Ovary (tissue), 9 donors: Measurements from ENCODE around the gene RPS5. TPM values are rescaled to one million over a fixed set of nuclear protein-coding genes. Genes with fewer than 3 reads are reported as not detected.

Experiments
- DNase-seq, 5 donors: peaks; one replicate each; pipeline ENCODE4 v3.0.0-alpha.2; 2019 to 2020
- H3K27ac ChIP-seq, 2 donors: fragments of 200-600 bp; one replicate each; pipeline versions ENCODE4 v1.5.1 to v1.8.0; 2019 to 2022
- H3K27me3 ChIP-seq: fragments of 200-600 bp; one replicate; pipeline ENCODE4 v1.8.0; 2022
- H3K36me3 ChIP-seq: fragments of 200-600 bp; sonication (generic); one replicate; pipeline ENCODE4 v1.5.1; 2019
- H3K4me1 ChIP-seq: one replicate; pipeline ENCODE4 v1.8.1; 2013; ENCODE audit warnings: mild to moderate bottlenecking, moderate library complexity; ENCODE audit not compliant: insufficient read depth
- H3K4me3 ChIP-seq: fragments of 200-600 bp; sonication (generic); one replicate; pipeline ENCODE4 v1.5.1; 2017
- H3K9me3 ChIP-seq, 2 donors: fragments of 200-600 bp in 1 of 2; sonication (generic) in 1 of 2; one replicate each; pipeline versions ENCODE4 v1.5.1 to v1.8.1; 2013 to 2019; ENCODE audit warnings: mild to moderate bottlenecking in 1 of 2, moderate library complexity in 1 of 2
- EP300 ChIP-seq: sonication (generic); formaldehyde crosslinking; IDR thresholded peaks from one replicate; pipeline ENCODE4 v1.6.1; 2017; ENCODE audit warnings: antibody characterized with exemption
- POLR2A ChIP-seq: fragments of 450-650 bp; IDR thresholded peaks from one replicate; pipeline ENCODE4 v1.6.1; 2017; ENCODE audit warnings: antibody characterized with exemption, mild to moderate bottlenecking, moderate library complexity
- WGBS, 3 donors: extraction: QIAGEN DNeasy Blood & Tissue Kit in 1 of 3; methylation state at CpG; one replicate each; pipeline versions ENCODE4 v1.1.5 to v1.1.7; 2013 to 2017; 5-methylcytosine and 5-hydroxymethylcytosine counted together
- intact Hi-C, 4 donors: fragments of 100-400 bp; cut with DNase I; formaldehyde crosslinking; loops; one replicate each; pipeline versions ENCODE4 v1.11.0 to v1.15.1; 2022 to 2023
- polyA plus RNA-seq, 2 donors: library from polyadenylated mRNA; stranded (reverse); fragments of 200-250 nt in 1 of 2; fragments of 350-450 nt in 1 of 2; fragmentation: Illumina TruSeq in 1 of 2; extraction: RNeasy Lipid Tissue Mini Kit (QIAGEN cat#74804) in 1 of 2; gene quantifications; one replicate each; pipeline ENCODE4 v1.2.3, GENCODE V29; 2013 to 2014
- total RNA-seq, 7 donors: library from RNA; depleted of rRNA in 2 of 7; stranded (reverse); fragments of >200 nt in 2 of 7; fragmentation: NEBNext Ultra II Directional in 3 of 7; extraction: Animal tissue kit (Norgen Biotek cat#: 25700) in 3 of 7; gene quantifications; one replicate each; pipeline versions ENCODE4 v1.1.0 to v1.2.4, GENCODE V29; 2016 to 2023
- TF ChIP-seq, protein P1 (sequence below), 3 donors: fragments of 450-650 bp in 2 of 3; fragments of 200-600 bp in 1 of 3; IDR thresholded peaks; one replicate each; pipeline versions ENCODE4 v1.5.1 to v1.8.0; 2016 to 2022; ENCODE audit warnings: antibody characterized with exemption in 3 of 3, mild to moderate bottlenecking in 1 of 3
- donor health status: DM: no; HTN: no; CAD: no; lungs with moderate emphysema.
- donor health status: DM: no; HTN: no; CAD: no.
- donor health status: Bipolar disorder and iron deficiency.
- donor health status: DM: yes; HTN: yes; CAD: no.
- donor health status: DM: no; HTN: no; CAD: no.
- donor health status: DM: yes; HTN: yes; CAD: no.

The RPS5 gene
- total and polyA plus RNA-seq, 9 donors, result 715 to 5,180 (median 2,346) TPM

GRCh38 chr19:58353717-58354477 is 33.2 kb upstream of the RPS5 start:
- WGBS, 3 donors, result 83 to 92% (median 87%) methylated on average over 15 of the region's 15 CpGs
- no peaks in the 10 kb centered on the region for H3K36me3 ChIP-seq
- no peak overlapping the region for H3K4me3 ChIP-seq
- H3K27me3 ChIP-seq, result no peaks in the 10 kb centered on the region
- DNase-seq, result no peak
- intact Hi-C loops, result no loop called here
- H3K4me1 ChIP-seq, result no peaks in the 10 kb centered on the region
- TF ChIP-seq POLR2A, result no peak
- TF ChIP-seq, protein P1, sequence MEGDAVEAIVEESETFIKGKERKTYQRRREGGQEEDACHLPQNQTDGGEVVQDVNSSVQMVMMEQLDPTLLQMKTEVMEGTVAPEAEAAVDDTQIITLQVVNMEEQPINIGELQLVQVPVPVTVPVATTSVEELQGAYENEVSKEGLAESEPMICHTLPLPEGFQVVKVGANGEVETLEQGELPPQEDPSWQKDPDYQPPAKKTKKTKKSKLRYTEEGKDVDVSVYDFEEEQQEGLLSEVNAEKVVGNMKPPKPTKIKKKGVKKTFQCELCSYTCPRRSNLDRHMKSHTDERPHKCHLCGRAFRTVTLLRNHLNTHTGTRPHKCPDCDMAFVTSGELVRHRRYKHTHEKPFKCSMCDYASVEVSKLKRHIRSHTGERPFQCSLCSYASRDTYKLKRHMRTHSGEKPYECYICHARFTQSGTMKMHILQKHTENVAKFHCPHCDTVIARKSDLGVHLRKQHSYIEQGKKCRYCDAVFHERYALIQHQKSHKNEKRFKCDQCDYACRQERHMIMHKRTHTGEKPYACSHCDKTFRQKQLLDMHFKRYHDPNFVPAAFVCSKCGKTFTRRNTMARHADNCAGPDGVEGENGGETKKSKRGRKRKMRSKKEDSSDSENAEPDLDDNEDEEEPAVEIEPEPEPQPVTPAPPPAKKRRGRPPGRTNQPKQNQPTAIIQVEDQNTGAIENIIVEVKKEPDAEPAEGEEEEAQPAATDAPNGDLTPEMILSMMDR (IDR thresholded peaks at IDR 0.05), result no peak
- TF ChIP-seq EP300, result no peak
- no peaks in the 10 kb centered on the region for H3K9me3 ChIP-seq
- no peak overlapping the region for H3K27ac ChIP-seq

DNA sequence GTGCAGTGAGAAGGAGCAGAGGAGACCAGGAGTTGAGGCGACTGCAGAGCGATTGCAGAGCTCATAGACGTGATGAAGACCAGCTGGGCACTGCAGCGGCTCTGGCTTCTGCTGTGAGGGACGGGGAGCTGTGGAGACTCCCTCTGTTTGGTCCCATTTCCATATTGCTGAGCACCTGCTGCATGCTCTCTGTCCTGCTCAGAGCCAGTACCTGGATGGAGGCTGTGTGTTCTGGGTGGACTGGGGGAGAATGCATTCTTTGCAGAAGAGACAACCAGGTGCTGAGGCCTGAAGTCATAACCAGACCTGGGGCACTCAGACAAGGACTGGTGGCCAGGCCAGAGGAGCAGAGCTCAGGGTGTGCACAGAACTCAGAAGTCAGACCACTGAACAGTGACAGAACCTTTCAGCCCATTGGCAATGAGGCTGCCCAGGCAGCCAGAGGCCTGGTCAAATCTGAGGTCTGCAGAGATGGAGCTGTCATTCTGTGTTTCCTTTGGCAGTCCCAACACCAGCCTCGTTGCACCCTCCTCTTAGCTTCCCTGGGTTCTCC is 32.5 kb upstream of the RPS5 start:
- no peak for TF ChIP-seq POLR2A
- TF ChIP-seq EP300, result no peak
- TF ChIP-seq, protein P1 (IDR thresholded peaks at IDR 0.05), result no peak
- no peaks in the 10 kb centered on the region for H3K9me3 ChIP-seq
- H3K27me3 ChIP-seq, result no peaks in the 10 kb centered on the region
- DNase-seq, result no peak
- no peaks in the 10 kb centered on the region for H3K4me1 ChIP-seq
- no peaks in the 10 kb centered on the region for H3K36me3 ChIP-seq
- intact Hi-C loops, result no loop called here
- H3K4me3 ChIP-seq, result no peak overlapping the region
- H3K27ac ChIP-seq, result no peak overlapping the region
- WGBS, 3 donors, result 68 to 83% (median 72%) methylated on average over 6 of the region's 6 CpGs

DNA sequence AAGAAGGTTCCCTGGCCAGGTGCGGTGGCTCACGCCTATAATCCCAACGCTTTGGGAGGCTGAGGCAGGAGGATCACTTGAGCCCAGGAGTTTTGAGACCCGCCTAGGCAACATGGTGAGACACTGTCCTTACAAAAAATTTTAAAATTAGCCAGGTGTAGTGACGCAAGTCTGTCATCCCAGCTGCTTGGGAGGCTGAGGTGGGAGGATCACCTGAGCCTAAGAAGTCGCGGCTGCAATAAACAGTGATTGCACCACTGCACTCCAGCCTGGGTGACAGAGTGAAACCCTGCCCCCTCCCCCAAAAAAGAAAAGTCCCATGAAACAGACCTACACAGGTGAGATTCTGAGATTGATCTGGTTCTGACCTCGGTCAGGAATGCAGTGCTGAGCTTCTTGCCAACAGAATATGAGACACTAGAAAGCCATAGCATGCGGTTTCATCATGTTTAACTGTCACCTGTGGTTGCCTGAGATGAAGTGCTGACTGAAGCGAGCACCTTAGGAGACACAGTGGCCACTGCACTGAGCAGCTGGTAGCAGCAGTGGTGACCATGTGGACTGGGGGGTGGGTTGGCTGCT is 31.8 kb upstream of the RPS5 start:
- Histone ChIP-seq H3K36me3 (no peaks in the 10 kb centered on the region), H3K4me3 (no peak overlapping the region), H3K4me1 (no peaks in the 10 kb centered on the region), H3K9me3 (no peaks in the 10 kb centered on the region), H3K27me3 (no peaks in the 10 kb centered on the region), H3K27ac (no peak overlapping the region)
- intact Hi-C loops, result no loop called here
- TF ChIP-seq POLR2A (no peak), EP300 (no peak)
- TF ChIP-seq, protein P1 (IDR thresholded peaks at IDR 0.05), result no peak
- DNase-seq, result no peak
- 92 to 96% (median 95%) methylated on average over 10 of the region's 10 CpGs for WGBS, 3 donors

GRCh38 chr19:58355908-58356765 is 30.9 kb upstream of the RPS5 start:
- Histone ChIP-seq H3K27me3 (no peaks in the 10 kb centered on the region), H3K36me3 (no peaks in the 10 kb centered on the region), H3K4me1 (no peaks in the 10 kb centered on the region), H3K4me3 (peak overlapping the region; percentile 12), H3K9me3 (no peaks in the 10 kb centered on the region), H3K27ac (peak overlapping the region in 1 of 2 donors; percentile 15)
- 16 to 33% (median 23%) methylated on average over 79 to 94 of the region's 94 CpGs for WGBS, 3 donors
- TF ChIP-seq, protein P1 (IDR thresholded peaks at IDR 0.05), result no peak
- TF ChIP-seq POLR2A (no peak), EP300 (no peak)
- intact Hi-C loops, result loop anchor here in 1 of 4 donors (2.0 kb wide), 1 partner anchor 27 kb away; no protein-coding TSS in a partner anchor
- DNase-seq, result peak in 2 of 5 donors; percentile 41 to 44
